GM21390 (cell line): ENCODE results near the gene KAZN.

Experiments
- ATAC-seq: cut with Tn5 transposase; IDR thresholded peaks from one replicate; pipeline ENCODE4 v1.9.1; 2021; ENCODE audit not compliant: unreplicated experiment

Gene KAZN

GRCh38 chr1:14844356-14844755 is 245.9 kb downstream of the KAZN start:
- ATAC-seq, result no peak

GRCh38 chr1:14844923-14845617 is 246.6 kb downstream of the KAZN start:
- ATAC-seq, result no peak

GRCh38 chr1:14845851-14846250 is 247.4 kb downstream of the KAZN start:
- no peak for ATAC-seq

- no peak for ATAC-seq
Observed at GRCh38 chr1:14846688-14847087, 248.2 kb downstream of the KAZN start.

DNA sequence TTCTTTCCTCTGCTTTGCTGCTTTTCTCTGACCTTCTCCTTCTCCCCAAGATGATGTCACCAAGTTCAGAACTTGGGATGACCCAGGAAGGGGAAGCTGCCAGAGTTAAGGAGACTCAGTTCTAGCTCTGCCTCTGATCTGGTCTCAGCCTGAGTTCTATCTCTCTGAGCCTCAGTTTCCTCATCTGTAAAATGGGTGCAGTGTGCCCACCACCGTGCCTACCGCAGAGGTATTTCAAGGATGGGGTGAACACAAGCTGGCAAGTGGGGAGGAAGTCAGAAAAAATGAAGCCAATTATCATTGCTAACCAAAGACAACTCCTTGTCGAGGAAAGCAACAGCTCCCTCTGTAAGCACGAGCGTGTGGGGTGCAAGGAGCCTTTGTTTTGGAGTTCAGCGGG is 249.7 kb downstream of the KAZN start:
- no peak for ATAC-seq

DNA sequence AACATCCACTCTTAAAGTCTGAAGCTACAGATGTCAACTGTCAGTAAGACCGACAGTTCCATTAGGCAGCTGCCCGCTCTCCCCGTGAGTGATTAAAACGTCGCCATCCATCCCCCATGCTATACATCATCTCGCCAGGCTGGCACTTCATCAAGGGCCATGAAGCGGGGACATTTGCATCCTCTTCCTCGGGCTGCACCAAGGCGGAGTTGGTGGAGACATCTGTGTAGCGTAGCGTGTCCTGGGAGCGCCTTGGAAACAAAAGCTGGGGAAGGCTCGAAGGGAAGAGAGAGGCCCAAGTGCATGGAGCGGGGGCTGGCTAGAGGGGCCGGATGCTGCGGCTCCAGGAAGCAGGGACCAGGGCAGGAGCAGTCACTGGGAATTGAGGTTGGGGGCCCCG is 250.1 kb downstream of the KAZN start:
- ATAC-seq, result no peak

DNA sequence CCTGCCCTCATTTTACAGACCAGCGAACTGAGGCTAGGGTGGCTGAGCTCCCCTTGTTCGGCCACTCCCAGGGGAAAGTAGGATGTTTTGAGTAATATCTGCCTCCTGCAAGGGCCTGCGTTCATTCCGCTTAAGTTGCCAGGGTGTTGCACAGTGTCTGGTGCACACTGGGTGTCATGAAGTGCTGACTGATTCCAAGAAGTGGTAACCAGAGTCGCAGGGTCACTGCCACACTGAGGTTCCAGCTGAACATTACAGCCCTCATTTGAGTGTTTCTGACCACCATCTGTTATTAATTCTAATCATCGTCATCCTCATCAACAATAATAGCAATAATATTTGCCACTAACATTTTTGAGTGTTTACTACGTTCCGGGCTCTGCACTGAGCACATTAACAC is 250.6 kb downstream of the KAZN start:
- ATAC-seq, result no peak

DNA sequence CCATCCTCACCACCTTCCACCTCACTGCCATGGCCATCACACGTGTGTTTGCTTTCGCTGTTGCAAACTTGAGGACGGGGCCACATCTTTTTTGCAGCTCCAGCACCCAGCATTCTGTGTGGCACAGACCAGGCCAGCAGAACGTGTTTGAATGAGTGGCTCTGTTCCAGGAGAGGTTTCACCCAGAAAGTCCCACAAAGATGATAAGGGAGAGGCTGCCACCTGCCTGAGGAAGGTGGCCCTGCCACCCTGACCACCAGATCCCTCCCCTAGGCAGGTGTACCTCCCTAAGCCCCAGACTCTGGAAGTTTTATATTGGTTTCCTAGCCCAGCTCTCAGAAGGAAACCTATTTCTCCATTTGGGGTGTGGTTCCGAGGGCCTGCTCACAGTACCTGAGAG is 252.1 kb downstream of the KAZN start:
- no peak for ATAC-seq

DNA sequence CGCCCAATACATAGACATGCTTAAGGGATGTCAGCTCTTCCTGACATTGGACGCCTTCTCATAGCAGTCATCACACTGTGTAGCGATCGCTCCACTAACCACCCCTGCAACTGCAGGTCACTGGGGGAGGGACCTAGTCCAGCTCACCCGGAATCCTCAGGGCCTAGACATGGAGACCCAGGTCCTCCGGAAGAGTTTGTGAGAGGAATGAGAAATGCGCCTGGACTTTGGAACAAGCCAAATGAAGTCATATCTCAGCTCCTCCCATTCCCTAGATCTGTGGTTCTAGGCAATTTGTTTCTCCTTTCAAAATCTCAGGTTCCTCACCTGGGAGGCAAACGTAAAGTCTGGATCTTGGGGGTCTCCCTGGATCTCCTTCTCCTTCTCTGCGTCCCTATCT is 253.3 kb downstream of the KAZN start:
- no peak for ATAC-seq

DNA sequence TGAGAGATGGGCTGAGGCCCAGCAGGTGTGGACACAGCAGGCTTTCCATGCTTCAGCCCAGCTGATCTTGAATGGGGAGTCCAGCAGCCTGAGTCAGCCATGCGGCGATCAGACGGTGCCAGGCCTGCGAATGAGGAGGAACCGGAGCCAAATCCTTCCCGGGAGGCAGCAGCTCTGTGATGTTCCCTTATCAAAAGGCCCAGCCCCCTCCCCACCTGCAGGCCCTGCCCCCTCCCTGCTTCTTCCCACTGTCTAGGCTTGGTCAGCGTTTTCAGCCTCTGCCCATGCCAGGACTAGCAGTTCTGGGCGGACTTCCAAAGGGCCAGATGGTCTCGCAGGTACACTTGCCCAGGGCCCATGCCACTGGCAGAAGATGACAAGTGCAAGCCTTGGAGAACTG is 253.8 kb downstream of the KAZN start:
- ATAC-seq, result no peak

GRCh38 chr1:14853518-14853917 is 255.0 kb downstream of the KAZN start:
- ATAC-seq, result no peak

DNA sequence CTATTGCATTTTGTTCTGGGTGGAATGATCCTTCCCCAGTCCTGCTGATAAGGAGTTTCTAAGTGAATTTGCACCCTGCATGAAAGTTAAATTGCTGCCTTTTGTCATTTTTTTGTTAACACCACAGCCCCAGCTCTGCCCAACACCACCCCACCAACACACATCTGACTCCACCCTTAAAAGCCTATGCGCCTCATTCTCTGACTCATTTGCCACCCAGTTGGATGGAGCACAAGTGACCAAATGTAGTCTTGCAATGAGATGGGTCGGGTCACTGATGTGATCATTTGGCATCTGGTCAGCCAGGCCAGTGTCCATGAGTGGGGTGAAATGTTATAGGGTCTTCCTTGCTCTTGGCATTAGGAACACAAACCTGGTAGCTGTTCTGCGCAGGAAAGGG is 256.8 kb downstream of the KAZN start:
- no peak for ATAC-seq

- no peak for ATAC-seq
Observed at GRCh38 chr1:14855801-14856200, 257.3 kb downstream of the KAZN start.

DNA sequence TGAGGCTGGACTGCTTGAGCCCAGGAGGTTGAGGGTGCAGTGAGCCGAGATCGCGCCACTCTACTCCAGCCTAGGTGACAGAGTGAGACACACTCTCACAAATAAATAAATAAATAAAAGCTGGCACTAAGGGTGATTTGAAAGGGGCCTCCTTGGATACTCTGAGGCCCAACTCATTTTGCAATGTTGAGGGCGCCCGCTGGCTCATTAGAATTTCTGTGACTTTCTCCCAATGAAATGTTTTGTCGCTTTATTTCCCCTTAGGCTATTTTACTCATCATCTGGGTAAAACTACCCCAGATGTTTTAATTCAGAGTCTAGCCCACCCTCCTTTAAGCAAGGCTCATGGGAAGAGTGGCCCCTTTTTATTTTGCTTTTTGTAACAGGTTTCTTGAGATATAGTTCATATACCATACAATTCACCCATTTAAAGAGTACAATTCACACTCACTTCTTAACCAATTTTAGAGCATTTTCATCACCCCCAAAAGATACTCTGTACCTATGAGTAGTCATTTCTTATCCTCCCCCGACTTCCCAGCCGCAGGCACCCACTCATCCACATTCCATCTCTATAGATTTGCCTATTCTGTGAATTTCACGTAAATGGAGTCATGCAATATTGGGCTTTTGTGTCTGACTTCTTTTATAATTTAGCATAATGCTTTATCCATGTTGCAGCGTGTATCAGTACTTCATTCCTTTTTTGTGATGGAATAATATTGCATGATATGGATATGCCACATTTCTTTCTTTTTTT is 259.1 kb downstream of the KAZN start:
- no peak for ATAC-seq

DNA sequence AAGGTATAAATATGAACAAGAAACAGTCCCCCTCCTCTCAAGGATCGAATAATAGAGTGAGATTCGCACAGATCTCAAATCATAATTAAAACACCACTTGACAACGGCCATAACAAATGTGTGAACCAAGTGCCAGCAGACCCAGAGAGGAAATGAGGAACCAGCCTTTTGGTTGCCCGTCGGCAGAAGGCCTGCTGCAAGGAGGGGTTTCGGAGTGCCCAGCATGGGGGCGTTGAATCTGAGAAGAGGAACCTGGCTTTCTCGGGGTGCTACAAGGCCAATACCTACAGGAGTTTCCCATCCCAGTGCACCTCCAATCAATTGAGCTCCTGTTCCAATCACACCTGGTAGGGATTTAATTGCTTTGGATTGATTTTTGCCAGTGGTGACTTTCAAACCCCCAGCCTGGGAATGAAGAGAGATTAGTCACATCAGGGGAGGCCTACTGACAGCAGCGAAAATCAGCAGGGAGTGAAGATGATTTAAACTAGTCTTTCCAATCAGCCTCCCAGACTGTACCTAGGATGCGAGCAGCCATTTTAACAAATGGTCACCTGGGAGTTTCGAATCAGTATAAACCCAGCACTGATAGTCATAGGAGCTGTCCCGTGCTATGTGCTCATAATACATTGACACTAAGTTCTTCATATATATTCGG is 263.8 kb downstream of the KAZN start:
- ATAC-seq, result no peak

DNA sequence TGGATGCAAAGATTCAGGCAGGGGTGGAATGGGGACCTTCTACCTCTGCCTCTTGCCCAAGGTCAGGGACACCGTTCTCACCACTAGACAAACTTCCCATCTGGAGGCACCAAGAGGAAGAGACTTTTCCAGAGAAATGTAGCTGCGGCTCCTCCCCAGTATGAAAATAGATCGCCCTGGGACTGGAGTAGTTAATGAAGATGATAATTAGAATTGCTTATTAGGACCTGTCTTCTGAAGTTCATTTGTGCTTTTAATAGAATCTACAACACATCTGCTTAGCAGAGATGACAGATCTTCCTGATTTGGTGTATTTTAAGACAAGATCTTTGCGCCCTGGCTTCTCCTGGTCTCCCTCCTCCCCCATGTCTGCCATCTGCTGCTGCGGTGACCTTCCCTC is 266.6 kb downstream of the KAZN start:
- no peak for ATAC-seq

- no peak for ATAC-seq
Observed at GRCh38 chr1:14866911-14867612, 268.6 kb downstream of the KAZN start.

GRCh38 chr1:14869187-14869586 is 270.7 kb downstream of the KAZN start:
- ATAC-seq, result no peak

- no peak for ATAC-seq
Observed at GRCh38 chr1:14871218-14871970, 272.9 kb downstream of the KAZN start.

- ATAC-seq, result no peak
Observed at GRCh38 chr1:14872762-14873161, 274.3 kb downstream of the KAZN start.

DNA sequence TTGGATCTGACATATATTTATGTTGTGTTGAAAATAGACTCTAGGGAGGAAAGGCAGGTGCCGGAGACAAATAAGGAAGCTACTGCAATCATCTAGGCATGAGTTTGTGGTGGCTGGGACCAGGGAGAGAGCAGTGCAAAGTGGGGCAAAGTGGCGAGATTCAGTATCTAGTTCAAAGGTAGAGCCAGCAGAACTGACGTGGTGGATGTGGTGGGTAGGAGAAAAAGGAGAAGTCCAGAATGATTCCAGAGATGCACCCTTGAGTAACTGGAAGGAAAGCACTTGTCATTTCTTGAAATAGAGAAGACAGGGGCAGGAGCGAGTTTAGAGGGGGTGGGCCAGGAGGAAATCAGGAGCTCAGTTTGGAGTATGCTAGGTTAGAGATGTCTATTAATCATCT is 275.2 kb downstream of the KAZN start:
- no peak for ATAC-seq
